NCI-H128 (cell line): ENCODE data around the gene ZBP1.

Source experiments
- DNase-seq: peaks from one replicate; lab custom pipeline; 2025; ENCODE audit not compliant: unreplicated experiment; lab: John Stamatoyannopoulos, UW

ZBP1 gene, protein sequence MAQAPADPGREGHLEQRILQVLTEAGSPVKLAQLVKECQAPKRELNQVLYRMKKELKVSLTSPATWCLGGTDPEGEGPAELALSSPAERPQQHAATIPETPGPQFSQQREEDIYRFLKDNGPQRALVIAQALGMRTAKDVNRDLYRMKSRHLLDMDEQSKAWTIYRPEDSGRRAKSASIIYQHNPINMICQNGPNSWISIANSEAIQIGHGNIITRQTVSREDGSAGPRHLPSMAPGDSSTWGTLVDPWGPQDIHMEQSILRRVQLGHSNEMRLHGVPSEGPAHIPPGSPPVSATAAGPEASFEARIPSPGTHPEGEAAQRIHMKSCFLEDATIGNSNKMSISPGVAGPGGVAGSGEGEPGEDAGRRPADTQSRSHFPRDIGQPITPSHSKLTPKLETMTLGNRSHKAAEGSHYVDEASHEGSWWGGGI

DNA sequence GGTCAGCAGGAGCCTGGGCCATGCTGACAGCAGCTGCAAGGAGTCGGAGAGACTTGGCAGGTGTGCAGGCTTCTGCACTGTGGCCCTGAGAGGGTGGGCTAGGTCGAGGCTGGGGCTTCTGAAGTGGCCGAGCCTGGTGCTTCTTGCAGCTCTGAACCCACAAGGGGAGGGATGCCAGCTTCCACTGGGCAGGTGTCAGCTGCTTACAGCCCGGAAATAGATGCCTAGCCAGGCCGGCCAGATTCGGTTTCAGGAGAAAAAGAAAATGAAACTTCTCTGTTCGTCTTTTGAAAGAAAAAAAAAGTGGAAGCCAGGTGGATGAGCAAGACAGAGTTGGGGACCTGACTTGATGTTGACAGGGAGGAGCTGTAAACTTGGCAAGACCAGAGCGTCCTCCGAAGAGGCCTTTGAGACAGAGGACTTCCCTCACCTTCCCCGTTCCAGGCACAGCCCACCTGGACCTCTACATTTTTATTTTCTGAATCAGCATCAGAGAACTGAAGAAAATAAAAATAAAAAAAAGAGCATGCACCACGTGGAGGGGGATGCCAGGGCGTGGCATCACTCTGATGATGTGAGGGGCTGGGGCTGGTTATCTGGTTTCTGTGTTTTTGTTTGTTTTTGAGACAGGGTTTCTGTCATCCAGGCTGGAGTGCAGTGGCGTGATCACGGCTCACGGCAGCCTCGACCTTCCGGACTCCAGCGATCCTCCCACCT is at the start of gene ZBP1:
Gene ZBP1, minus strand, starts transcription at position 153 of the 717 bp plus-strand sequence. Its CDS starts 131 bp downstream, at position 22.
- no peak for DNase-seq

DNA sequence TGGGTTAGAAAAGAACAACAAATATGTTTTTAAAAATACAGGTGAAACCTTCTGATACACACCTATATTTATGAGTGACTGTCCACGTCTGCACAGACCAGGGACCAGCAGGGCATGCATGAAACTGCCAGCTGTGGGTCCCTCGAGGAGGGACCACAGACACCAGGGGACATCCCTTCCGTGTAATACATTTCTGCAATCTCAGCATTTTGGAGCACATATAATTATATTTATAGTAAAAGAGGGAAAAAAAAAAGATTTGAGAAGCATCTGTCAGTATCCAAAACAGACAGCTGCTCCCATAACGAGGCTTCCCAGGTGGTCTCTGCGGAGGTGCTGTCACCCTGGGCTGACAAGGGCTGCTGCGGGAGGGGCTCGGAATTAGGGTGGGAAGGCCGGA is 49.4 kb upstream of the ZBP1 start:
- no peak for DNase-seq

DNA sequence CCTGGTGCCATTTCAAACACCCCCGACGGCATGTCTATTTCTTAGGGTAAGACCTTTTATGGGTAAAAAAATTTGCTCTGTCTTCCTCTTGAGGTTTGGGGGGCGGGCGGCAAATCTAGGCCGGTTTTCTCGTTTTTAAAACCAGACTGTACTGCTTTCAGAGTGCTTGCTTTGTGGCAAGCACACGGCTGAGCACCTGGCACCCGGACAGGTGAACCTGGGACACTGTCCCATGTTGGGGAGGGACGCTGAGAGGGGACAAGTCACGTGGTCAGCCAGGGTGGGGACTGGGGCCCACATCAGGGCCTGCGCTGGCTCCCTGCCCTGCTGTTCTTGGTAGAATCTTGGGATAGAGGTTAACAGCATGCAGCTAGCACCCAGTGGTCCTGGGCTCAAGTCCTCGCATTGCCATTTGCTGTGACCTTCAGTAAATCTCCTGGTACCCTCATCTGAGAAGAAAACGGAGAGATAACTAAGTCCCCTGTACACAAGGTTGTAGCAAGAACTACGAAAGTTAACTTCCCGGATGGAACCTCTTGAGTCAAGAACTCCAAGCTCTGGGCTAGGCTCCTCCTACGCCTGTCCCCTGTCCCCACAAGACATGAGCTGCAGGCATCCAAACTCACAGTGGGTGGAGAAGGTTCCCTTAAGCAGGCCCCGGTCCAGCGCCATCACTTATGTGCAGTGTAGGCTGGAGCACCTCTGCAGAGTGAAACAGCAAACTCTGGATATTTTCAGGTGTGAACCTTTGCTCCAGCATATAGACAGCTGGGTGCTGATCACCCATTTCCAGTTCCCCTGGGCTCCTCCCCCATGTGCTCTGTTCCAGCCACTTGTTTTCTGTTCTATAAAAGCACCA is 47.9 kb upstream of the ZBP1 start:
- no peak for DNase-seq

DNA sequence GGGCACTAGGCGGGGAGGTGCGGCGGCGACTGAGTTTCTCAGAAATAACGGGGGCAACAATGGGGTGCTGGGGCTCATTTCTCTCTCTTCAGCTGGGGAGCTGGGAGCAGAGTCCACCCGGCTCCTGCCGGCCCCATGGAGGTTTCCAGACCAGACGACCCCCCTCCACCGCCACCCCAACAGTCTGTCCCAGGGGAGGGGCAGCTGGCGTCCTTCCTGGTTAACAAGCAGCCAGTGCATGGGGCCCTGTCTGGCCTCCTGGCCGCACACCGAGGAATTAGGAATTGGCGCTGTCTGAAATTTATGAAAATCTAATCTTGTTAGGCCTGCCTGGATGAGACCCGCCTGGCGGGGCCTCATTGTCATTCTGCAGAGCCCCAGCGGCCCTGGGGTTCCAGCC is 47.2 kb upstream of the ZBP1 start:
- no peak for DNase-seq

DNA sequence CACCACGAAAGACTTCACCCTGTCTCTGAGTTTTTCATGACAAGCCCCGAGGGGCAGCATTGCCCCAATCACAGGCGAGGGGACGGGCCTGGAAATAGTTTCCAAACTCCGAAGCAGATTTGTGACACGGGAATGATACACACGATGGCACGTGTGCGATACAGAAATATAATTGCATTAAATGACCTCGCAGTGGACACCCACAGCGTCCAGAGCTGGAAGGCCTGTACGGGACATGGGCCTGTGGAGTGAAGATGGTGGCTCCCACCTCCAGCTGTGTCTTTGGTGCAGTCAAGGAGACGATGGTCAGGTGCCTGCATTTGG is 46.6 kb upstream of the ZBP1 start:
- DNase-seq, result no peak

DNA sequence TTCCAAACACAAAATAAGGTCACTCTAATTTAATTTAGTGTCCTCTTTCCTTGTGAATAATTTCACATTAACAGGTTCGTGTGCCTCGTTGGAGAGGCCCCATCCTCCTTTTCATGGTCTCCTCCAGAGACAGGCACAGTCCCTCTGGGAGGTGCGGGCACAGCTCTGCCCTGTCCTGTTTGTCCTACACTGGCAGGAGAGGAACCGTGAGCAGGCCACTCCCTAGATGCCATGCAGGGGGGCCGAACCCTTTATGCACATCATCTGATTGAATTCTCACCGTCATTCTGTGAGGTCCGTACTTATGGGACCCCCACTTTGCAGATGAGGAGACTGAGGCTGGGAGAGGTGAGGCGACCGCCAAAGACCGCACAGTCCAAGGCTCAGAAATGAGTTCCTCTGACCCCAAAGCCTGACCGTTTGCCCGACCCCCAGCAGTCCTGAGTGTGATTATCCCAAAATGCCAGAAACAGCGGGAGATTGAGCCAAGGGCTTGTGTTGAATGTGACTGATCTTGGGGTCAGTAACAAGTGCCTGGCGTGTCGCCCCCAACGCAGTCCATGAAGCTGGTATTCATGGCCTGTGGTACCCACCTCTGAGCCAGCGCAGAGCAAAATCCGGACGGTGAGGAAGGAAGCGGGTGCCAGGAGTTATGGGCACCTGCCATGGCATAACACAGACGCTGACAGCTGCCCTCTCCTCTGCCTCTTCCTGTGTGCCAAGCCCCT is 46.0 kb upstream of the ZBP1 start:
- no peak for DNase-seq

DNA sequence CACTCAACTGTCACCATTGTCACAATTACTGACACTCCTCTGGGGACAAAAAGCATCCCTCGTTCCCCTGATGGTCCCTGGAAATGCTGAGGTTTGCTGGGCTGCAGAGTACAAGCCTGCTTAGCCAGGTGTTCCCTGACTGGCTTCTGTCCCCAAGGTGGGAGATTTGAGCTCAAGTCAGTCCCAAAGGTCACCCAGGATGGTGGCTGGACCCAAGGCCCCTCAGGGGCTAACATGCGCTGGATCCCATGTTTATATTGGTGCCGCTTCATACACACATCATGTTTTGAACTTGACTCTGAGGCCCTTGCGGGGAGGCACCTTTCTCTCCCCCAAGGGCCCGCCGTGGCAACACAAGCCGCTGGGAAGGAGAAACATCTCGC is 45.4 kb upstream of the ZBP1 start:
- no peak for DNase-seq

DNA sequence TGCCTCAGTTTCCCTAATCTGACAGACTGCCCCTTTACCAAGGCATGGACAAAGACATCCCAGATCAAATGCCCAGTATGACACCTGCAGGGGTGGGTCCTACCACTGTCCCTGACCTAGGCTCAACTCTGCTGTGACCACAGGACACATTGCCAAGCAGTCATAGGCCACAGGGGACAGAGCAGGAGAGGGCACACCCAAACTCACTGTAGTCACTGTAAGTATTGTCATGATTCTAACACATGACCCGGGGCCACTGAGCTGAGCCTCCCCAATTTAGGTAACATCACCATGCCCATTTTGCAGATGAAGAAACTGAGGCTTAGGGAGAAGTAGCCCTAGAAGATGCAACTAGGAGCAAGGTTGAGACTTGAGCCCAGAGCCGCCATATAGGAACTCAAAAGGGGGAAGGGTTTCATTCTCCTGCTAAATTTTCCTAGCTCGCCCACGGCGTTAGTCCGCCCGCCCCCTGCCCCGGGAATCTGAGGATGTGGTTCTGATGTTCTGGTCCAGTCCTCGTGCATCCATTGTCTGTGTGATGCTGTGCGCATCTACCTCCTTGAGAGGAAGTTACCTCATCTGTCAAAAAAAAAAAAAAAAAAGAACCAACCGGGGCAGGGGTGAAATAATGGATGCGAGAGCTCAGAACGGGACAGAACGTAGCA is 44.8 kb upstream of the ZBP1 start:
- no peak for DNase-seq

DNA sequence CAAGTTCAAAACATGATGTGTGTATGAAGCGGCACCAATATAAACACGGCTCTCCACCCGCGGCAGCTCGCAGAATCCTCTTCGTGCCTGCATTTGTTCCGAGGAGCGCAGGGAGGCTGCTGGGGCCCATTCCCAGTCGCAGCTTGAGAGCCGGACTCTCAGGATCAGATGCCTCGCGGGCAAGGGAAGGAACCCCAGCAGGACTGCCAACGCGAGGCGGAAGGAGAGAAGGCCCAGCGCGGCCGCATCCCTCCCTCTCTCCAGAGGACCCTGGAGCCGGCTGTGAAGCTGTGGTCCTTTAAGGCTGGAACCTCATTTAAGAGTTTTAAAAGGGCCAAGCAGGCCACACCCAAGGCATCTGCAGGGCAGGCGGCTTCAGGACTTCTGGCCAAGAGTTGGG is 44.2 kb upstream of the ZBP1 start:
- no peak for DNase-seq

DNA sequence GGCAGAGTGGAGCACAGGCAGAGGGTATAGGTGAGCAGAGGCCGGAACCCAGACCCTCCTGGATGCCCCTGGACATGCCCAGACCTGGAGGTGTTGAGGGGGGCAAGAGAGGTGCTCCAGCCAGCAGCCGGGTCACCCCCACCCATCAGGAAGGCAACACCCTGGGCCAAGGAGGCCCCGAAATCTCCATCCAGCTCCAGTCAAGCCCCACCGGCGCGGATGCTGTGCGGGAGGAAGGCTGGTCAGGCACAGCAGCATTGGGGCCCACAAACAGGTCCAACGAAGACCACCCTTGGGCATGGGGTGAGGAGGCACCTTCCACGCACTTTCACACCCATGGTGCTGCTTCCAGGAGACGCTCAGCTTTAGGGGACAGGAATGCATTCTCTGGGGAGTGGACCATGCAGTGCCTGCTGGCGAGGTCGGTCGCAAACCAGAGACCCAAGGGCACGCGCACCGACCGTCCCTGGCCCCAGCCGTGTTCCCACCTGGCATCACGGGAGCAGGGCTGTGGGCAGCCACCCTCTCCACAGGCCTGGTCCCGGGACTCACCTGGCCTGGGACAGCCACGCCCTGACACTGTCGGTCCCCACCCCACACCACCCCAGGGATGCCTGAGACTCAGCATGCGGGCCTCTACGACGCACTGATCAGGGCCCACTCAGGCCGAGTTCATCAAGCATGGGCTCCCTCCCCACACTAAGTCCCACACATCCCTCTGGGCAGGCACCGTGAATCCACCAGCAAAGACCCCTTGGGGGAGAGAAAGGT is 43.6 kb upstream of the ZBP1 start:
- no peak for DNase-seq

DNA sequence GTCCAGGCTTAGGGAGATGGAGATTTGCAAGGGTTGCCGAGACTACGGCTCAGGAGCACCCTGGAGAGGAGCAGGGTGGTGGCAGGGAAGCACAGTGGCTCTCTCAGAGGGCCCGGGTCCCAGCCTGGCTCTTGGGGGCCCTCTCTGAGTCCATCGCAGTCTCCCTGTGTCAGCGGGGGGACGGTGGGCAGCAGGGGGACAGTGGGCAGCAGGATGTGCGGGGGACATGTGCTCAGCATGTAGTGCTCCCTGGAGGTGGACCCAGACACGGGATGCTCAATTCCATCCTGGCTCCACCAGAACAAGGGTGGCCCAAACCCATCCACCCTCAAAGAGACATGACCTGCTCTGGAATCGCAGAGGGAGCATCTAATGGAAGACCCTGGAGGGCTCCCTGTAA is 43.0 kb upstream of the ZBP1 start:
- no peak for DNase-seq

DNA sequence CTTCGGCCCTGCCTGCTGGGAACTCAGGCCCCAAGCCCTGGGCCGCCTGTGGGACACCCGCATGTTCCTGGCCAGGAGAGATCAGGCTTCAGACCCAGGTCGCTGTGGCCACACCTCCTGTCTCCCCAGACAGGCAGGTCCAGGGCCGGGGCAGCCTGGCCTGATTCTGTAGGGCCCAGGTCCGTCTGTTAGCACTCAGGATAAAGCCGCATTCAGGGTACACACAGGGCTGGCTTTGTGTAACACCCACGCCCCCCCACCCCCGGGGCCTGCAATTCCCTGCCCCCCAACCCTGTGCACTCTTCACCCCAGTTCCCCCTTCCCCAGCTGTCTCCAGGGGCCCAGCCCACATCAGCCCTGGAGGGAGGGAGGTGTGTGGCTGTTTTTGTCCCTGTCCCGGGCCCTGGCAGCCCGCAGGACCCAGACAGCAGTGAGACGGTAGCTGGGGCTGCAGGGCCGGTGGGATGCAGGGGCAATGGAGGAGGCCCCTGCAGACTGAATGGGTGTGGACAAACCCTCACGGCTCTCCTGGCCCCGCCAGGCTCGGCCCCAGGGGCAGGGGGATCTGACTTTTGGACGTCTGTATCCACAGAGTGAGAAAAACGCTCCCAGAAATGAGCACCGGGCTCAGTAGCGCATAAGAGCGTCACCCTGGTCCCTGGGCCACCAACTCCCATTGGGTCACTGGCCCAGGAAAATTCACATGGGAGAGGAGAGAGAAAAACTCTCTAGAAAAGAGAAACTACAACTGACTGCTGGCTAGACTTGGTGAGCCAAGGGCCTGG is 42.4 kb upstream of the ZBP1 start:
- no peak for DNase-seq

DNA sequence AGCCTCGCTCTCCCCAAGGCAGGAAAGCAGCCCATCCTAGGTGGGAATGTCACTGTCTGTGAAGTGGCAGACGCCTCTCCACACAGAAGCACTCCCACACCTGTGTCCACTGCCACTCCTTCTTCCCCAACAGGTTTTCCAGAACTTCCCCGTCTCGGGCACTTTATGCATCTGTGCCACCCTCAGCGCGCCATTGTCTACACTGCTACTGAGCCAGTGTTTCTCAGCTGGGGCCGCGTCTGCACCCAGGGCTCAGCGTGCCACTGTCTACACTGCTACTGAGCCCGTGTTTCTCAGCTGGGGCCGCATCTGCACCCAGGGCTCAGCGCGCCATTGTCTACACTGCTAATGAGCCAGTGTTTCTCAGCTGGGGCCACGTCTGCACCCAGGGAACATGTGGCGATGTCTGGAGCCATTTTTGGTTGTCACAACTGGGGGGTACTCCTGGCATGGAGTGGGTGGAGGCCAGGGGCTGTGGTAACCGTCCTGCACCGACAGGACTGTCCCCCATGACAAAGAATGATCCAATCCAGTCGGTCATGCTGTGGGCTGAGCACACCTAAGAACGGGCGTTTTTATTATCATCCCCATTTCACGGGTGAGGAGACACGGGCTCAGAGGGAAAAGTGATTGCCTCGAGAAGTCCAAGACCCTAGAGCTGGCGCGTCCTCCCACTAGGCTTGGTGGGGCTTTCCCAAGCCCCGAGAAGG is 41.7 kb upstream of the ZBP1 start:
- no peak for DNase-seq

DNA sequence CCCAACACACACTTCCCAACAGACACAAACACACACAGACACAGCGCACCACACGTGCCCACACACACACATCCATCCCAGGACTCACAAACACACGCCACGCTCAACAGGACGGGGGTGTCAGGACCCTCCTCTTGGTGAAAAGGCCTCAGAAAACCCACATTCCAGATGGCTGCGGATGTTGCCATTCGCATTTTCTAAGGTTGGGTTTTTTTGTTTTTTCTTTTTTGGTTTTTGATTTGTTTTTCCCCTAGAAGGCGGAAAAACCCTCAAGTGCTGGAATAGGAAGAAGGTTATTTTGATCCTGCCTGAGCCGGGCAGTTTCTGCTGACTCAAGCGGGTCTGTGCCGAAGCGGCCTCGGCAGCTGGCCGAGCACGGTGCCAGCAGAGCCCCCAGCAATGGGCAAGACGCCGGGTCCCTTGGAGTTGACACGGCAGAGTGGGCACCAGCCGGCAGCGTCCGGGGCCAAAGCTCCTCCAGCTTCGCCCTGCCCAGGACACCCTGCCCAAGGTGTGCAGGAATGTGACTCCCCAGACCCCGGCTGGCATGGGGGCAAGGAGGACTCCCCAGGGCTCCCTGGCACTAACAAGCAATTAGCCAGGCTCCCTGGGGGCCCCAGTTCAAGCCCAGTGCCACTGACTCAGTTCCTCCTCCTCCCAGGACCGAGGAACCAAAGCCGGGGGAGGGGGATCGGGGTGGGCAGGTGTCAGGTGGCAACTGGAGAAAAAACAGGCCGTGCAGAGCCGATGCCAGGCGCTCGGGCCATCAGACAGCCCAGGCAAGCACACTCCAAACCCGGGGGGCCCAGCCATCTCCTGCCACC is 40.9 kb upstream of the ZBP1 start:
- no peak for DNase-seq

DNA sequence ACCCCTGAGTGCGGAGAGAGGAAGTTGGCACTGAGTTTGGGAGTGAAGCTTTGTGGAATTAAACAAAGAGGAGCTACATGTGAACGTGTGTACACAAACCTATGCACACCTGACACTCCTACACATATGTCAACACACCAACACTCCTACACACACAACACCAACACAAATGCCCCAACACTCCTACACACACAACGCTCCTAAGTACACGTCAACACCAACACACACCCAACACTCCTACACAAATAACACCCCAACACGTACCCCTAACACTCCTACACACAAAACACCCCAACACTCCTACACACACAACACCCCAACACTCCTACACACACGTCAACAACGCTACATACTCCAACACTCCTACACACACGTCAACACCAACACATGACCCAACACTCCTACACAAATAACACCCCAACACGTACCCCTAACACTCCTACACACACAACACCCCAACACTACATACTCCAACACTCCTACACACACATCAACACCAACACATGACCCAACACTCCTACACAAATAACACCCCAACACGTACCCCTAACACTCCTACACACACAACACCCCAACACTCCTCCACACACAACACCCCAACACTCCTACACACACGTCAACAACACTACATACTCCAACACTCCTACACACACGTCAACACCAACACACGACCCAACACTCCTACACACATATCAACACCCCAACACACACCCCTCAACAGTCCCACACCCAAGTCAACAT is 40.1 kb upstream of the ZBP1 start:
- DNase-seq, result no peak

DNA sequence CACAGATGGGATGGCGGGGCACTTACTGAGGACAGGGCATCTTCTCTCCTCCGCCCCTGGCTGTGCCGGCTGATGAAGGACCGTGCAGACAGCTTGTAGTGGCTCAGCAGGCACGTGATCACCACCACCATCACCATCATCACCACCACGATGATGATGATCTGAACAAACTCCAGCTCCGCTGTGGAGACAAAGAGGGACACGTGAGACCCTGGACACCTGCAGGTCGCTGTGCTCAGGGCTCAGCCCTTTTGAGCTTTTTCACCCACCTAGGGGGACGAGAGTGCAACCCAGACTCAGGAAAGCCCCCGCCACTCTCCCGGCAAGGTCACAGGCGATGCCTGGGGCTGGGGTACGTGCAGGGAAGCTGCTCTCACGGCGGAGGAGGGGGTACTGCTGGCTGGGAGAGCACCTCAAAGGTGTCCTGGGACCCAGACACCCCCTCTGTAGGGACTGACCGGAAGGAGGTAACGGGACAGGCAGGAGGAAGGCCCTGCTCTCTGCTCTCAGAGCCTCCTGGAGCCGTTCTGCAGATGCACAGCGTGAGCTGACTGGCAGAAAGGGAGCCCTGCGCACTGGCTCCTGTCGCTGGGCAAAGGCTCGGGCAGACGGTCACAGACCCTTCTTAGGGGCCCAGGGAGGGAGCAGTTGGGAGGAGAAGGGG is 39.4 kb upstream of the ZBP1 start:
- DNase-seq, result no peak
